ENCODE measurements around the gene LRRC31. TPM values are rescaled to one million over a fixed set of nuclear protein-coding genes. Genes with fewer than 3 reads are reported as not detected.

Gene LRRC31
- total RNA-seq, result not detected

GRCh38 chr3:169869484-169870220, at the start of gene LRRC31:
TSS of gene LRRC31 (minus strand) at chr3:169869935. CDS start at chr3:169869807, 128 bp downstream.
- intact Hi-C loops (cut with DNase I; ENCODE audit: low total_unique reads), result no loop called here
- DNase-seq (ENCODE audit: low spot score in 2 of 2), result no peak

GRCh38 chr3:169914321-169914720, 44.6 kb upstream of the LRRC31 start:
- no peak for DNase-seq (ENCODE audit: low spot score in 2 of 2)
- intact Hi-C loops (cut with DNase I; ENCODE audit: low total_unique reads), result no loop called here
- WGBS, 2 donors, result 66 to 67% methylated on average over 2 of the region's 2 CpGs
- TF ChIP-seq POLR2A (IDR thresholded peaks at IDR 0.05) (no peak), CTCF (IDR thresholded peaks at IDR 0.05) (no peak)
- no peak overlapping the region for H3K4me3 ChIP-seq (ENCODE audit: low read depth, poor library complexity, severe bottlenecking)

More at GRCh38 chr3:169869484-169870220, at the start of gene LRRC31:
- no peak within 1 kb of the TSS for H3K4me3 ChIP-seq (ENCODE audit: low read depth, poor library complexity, severe bottlenecking)
- 53 to 61% methylated on average over 2 of the region's 2 CpGs for WGBS, 2 donors
- TF ChIP-seq CTCF (IDR thresholded peaks at IDR 0.05) (no peak), POLR2A (IDR thresholded peaks at IDR 0.05) (no peak)

GRCh38 chr3:169913323-169913722, 43.6 kb upstream of the LRRC31 start:
- 62% methylated on average over 3 of the region's 3 CpGs for WGBS, 2 donors
- no peak overlapping the region for H3K4me3 ChIP-seq (ENCODE audit: low read depth, poor library complexity, severe bottlenecking)
- no peak for TF ChIP-seq POLR2A (IDR thresholded peaks at IDR 0.05)
- TF ChIP-seq CTCF (IDR thresholded peaks at IDR 0.05), result no peak
- no peak for DNase-seq (ENCODE audit: low spot score in 2 of 2)
- intact Hi-C loops (cut with DNase I; ENCODE audit: low total_unique reads), result no loop called here

GRCh38 chr3:169911272-169911671, 41.5 kb upstream of the LRRC31 start, which contains the start of gene SAMD7:
TSS of gene SAMD7 (plus strand) at chr3:169911572. CDS start at chr3:169919499, 7,927 bp downstream.
- no peak for DNase-seq (ENCODE audit: low spot score in 2 of 2)
- H3K4me3 ChIP-seq (ENCODE audit: low read depth, poor library complexity, severe bottlenecking), result no peak within 1 kb of the TSS
- whole genome bisulfite sequencing, 2 donors, result 89 to 98% methylated on average over 1 of the region's 1 CpG
- intact Hi-C loops (cut with DNase I; ENCODE audit: low total_unique reads), result no loop called here
- TF ChIP-seq CTCF (IDR thresholded peaks at IDR 0.05) (no peak), POLR2A (IDR thresholded peaks at IDR 0.05) (no peak)

- WGBS, 2 donors, result 87 to 93% methylated on average over 4 of the region's 4 CpGs
- intact Hi-C loops (cut with DNase I; ENCODE audit: low total_unique reads), result no loop called here
- H3K4me3 ChIP-seq (ENCODE audit: low read depth, poor library complexity, severe bottlenecking), result no peak overlapping the region
- DNase-seq (ENCODE audit: low spot score in 2 of 2), result no peak
- TF ChIP-seq CTCF (IDR thresholded peaks at IDR 0.05), result no peak
- no peak for TF ChIP-seq POLR2A (IDR thresholded peaks at IDR 0.05)
Measured at GRCh38 chr3:169907944-169908343, 38.2 kb upstream of the LRRC31 start.

GRCh38 chr3:169907476-169907875, 37.7 kb upstream of the LRRC31 start:
- no peak for DNase-seq (ENCODE audit: low spot score in 2 of 2)
- intact Hi-C loops (cut with DNase I; ENCODE audit: low total_unique reads), result no loop called here
- H3K4me3 ChIP-seq (ENCODE audit: low read depth, poor library complexity, severe bottlenecking), result no peak overlapping the region
- TF ChIP-seq CTCF (IDR thresholded peaks at IDR 0.05) (no peak), POLR2A (IDR thresholded peaks at IDR 0.05) (no peak)
